ENCODE measurements around the gene PDE6D.
"Not testable (repeated sequence)": the region's sequence is repeated elsewhere in the genome, so short reads cannot be mapped to it uniquely, and the experiment has no call there.

PDE6D gene

DNA sequence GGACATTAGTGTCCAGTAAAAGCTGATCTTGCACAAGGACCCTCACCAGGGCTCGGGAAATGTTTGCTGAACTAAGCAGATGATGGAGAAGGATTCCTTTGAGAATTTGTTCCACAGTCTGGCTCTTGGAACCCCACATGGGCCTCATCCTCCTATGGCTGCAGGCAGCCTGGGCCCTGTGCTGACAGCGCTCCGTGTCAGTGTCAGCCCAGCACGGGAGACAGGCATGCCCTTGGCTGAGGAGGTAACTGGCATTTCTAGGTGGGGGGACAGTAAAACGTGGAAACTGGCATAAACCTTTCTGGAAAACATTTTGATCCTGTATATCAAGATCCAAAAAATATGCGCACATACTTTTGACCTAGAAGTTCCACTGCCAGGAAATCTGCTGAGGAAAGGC, 62.3 kb downstream of the PDE6D start:
- no peak for DNase-seq

GRCh38 chr2:231717281-231718171, 63.6 kb downstream of the PDE6D start:
- DNase-seq: no peak

GRCh38 chr2:231716666-231717280, 64.3 kb downstream of the PDE6D start:
- no peak for DNase-seq

- no peak for DNase-seq
Observed at GRCh38 chr2:231715988-231716616, 65.0 kb downstream of the PDE6D start.

GRCh38 chr2:231715499-231715837, 65.6 kb downstream of the PDE6D start:
- no peak for DNase-seq

DNA sequence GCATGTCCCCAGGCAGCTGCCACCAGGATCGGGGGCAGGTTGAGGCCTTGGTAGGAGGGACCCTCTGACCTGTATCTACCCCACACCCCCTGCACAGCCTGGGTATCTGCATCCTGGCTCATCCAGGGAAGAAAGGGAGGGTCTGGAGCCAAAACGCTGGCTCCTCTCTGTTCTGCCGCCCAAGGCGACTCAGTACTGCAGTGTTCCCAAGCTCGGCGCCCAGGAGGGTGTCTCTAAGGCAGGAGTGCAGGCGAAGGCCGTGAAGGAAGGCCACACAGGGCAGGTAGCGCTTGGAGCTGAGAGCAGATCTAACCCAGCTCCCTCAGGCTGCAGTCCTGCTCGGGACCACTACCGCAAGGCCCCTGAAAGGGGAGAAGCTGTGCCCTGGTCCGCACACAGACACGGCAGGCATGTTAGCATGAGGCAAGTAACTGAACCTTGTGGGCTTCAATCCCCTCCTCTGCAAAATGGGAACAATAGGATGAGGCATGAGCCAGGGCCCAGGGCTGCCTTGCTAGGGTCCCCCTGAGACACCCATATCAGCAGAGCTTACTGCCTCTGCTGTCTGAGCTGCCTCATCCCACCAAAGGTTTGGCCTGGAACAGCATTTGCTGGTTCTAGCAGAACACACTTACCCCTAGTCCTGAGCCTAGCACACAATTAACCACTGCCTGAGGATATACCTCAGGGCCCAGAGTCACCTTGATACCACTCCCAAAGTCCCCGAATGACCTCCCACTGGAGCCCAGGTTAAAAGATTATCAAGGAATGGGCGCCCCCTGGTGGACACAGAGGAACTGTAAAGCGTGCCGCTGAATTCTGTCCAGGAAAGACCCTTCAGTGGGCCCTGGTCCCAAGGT, 66.2 kb downstream of the PDE6D start:
- peak; percentile 74 for DNase-seq

- peak; percentile 91 for DNase-seq
Observed at GRCh38 chr2:231713730-231714638, 67.1 kb downstream of the PDE6D start.

DNA sequence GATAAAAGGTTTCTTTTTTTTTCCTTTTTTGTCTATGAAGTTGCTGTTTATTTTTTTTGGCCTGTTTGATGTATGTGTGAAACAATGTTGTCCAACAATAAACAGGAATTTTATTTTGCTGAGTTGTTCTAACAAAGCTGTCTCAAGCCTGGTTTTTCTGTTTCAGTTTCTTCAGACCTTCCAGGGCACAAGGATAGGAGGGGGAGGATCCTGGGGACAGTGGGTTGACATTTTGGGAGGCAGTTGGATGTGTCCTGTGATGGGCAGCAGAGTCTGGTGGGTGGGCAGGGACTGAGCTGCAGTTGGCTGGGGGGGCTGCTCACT, 67.7 kb downstream of the PDE6D start:
- not testable (repeated sequence) for DNase-seq

DNA sequence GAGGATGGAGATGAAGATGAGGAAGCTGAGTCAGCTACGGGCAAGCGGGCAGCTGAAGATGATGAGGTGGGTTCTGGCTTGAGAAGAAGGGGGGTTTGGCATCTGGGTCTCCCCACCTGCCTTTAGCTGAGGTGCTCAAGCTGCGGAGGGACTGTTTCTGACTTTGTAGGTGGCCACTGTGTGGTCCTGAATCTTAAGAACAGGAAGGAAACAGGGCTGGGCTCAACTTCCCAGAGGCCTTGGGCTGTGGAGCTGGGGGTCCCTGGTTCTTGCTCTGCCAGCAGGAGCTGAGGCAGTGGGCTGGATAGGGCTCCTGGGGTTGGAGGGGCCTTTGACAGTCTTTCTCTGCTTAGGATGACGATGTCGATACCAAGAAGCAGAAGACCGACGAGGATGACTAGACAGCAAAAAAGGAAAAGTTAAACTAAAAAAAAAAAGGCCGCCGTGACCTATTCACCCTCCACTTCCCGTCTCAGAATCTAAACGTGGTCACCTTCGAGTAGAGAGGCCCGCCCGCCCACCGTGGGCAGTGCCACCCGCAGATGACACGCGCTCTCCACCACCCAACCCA, 68.5 kb downstream of the PDE6D start:
- DNase-seq: not testable (repeated sequence)

GRCh38 chr2:231711677-231712450, 69.2 kb downstream of the PDE6D start:
- no peak for DNase-seq

DNA sequence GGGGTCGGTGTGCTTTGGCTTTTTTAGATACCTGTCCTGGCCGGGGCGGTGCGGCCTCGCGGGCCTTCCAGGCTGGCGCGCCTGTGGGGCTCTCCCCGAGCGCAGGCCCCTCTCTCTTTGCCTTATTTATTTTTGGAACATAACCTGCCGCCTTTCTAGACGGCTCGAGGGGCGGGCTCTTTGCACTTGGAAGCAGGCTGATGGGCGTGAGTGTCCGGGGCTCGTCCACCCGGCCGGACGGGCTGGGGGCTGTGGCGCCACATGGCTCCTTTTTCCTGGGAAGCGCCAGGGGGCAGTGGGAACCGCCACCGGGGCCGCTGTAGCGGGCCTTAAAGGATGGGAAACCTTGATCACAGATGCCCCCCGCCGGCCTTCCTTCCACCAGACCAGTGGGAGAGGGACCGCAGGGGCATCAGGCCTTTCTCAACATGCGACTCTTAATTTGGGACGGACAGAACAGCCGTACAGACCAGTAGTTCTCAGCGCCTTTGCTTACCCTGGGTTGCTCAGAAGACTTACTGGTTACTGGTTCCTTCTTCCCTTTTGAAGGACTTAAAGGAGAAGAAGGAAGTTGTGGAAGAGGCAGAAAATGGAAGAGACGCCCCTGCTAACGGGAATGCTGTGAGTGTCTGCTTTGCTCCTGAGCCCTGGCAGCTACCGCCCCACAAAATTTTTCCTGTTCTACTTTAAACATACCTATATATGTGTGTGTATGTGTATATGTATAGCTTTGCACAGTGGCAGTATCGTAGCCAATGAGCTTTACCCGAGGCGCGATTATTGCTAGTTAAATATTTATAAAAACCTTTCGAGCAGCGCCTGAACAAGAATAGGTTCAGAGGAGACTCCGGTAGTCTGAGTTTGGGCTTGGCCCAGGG, 70.0 kb downstream of the PDE6D start:
- peak; percentile 9 for DNase-seq

- peak; percentile 89 for DNase-seq
Observed at GRCh38 chr2:231709981-231710798, 70.9 kb downstream of the PDE6D start.

GRCh38 chr2:231709636-231709980, 71.5 kb downstream of the PDE6D start:
- peak; percentile 56 for DNase-seq

DNA sequence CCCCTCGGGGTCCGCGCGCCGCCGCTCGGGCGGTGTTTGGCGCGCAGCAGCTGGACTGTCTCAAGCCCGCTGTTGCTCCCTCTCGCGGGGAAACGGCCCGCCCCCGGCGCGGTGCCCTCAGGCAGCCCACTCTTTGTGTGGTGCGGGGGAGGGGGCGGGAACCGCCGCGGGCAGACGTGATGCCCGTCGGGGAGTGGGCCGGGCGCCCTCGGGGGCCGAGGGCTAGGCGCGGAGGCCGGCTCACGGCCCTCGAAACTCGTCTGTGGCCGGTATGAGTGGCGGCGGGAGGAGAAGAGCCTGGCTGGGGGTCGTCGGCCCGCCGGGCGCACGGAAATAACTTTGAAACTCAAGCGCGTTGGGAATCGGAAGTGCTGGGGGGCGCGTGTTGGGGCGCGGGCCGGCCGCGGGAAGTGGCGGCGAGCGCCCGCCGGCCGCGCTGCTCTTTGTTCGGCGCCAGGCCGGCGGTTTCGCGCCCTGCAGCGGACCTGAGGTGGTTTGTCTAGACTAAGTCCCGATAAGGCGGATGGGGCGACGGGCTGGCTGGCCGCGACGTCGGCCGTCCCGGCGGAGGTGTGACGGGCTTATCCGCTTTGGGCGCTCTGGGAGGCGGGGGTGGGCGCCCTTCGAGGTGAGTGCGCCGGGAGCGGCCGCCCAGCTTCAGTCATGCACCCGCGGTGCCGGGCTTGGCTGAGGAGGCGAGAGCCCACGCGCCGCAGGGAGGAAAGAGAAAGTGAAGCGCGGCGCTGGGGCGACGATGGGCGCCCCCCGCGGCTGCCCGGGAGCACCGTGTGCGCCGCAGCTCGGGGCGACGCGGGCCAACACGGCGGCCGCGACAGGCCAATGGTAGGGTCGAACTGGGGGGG, 72.1 kb downstream of the PDE6D start:
- peak; percentile 54 for DNase-seq

GRCh38 chr2:231707927-231708772, 72.9 kb downstream of the PDE6D start, which contains the start of gene PTMA:
TSS of gene PTMA (plus strand) at chr2:231708525. CDS start at chr2:231708707, 182 bp downstream.
- peak; percentile 98 for DNase-seq

GRCh38 chr2:231707625-231707926, 73.5 kb downstream of the PDE6D start:
- DNase-seq: no peak

Measured in RPMI8226 (cell line).